Activated CD8-positive, alpha-beta memory T cell treated with anti-CD3 and anti-CD28 coated beads, Interleukin-2, amount 10 ng/mL, durations not matched to agents 7 days and 5 days (primary cell): ENCODE measurements around the gene NUP210. TPM values are rescaled to one million over a fixed set of nuclear protein-coding genes. Genes with fewer than 3 reads are reported as not detected.
"Not testable (repeated sequence)": the region's sequence is repeated elsewhere in the genome, so short reads cannot be mapped to it uniquely, and the experiment has no call there.

Source experiments
- ATAC-seq: fragments of 150-1000 bp; cut with Tn5 transposase; one replicate; pipeline ENCODE4 v1.10.0; 2021; ENCODE audit warnings: moderate library complexity
- CTCF ChIA-PET: fragments of 350-600 bp; sonication (Branson Sonifier 250); formaldehyde crosslinking; loops from one replicate; lab custom pipeline; 2021; ENCODE audit warnings: antibody characterized with exemption; lab: Charles Lee
- DNase-seq: peaks from one replicate; pipeline ENCODE4 v3.0.0-alpha.2; 2020
- H3K27ac Mint-ChIP-seq: one replicate; pipeline ENCODE4 v1.8.0; 2021; ENCODE audit warnings: mild to moderate bottlenecking, mixed read lengths
- H3K27me3 Mint-ChIP-seq: one replicate; pipeline ENCODE4 v1.8.0; 2021; ENCODE audit warnings: mixed read lengths
- H3K36me3 Mint-ChIP-seq: one replicate; pipeline ENCODE4 v1.8.0; 2021; ENCODE audit warnings: mild to moderate bottlenecking, mixed read lengths
- H3K4me1 Mint-ChIP-seq: one replicate; pipeline ENCODE4 v1.8.0; 2021; ENCODE audit warnings: mixed read lengths
- H3K4me3 Mint-ChIP-seq: one replicate; pipeline ENCODE4 v1.8.0; 2021; ENCODE audit warnings: mild to moderate bottlenecking, moderate library complexity, mixed read lengths
- H3K9me3 Mint-ChIP-seq: one replicate; pipeline ENCODE4 v1.8.0; 2022; ENCODE audit warnings: low read depth, mixed read lengths
- total RNA-seq, 2 experiments: library from RNA; stranded (reverse); gene quantifications; one replicate each; pipeline ENCODE4 v1.2.3, GENCODE V29; 2021

The NUP210 gene
- total RNA-seq, 2 experiments from 2014 or later: 186 to 236 TPM

- peak overlapping the region; percentile 82 for H3K27ac Mint-ChIP-seq
- H3K4me3 Mint-ChIP-seq: peak overlapping the region; percentile 80
- peaks cover 22% of the 10 kb centered on the region for H3K4me1 Mint-ChIP-seq
- H3K36me3 Mint-ChIP-seq: no peaks in the 10 kb centered on the region
- no peaks in the 10 kb centered on the region for H3K9me3 Mint-ChIP-seq
- ATAC-seq: peak; percentile 21
- CTCF ChIA-PET: interaction anchor here (0.7 to 6.2 kb wide), 44 partner anchors 8 to 585 kb away, joined by 3 to 89 read pairs (median 5); partner anchors contain the start of genes HDAC11 and NUP210
- H3K27me3 Mint-ChIP-seq: no peaks in the 10 kb centered on the region
- peak; percentile 60 for DNase-seq
Measured at GRCh38 chr3:13452490-13453335, 32.6 kb upstream of the NUP210 start.

GRCh38 chr3:13451301-13451673 lies 31.2 kb upstream of the NUP210 start:
- Mint-ChIP-seq H3K9me3 (no peaks in the 10 kb centered on the region), H3K27ac (peak overlapping the region; percentile 82), H3K4me1 (peaks cover 22% of the 10 kb centered on the region), H3K36me3 (no peaks in the 10 kb centered on the region), H3K27me3 (no peaks in the 10 kb centered on the region), H3K4me3 (peak overlapping the region; percentile 80)
- DNase-seq (no peak), ATAC-seq (peak; percentile 26)
- CTCF ChIA-PET: interaction anchor here (0.8 to 6.2 kb wide), 24 partner anchors 11 to 439 kb away, joined by 3 to 89 read pairs (median 6); partner anchors contain the start of genes HDAC11 and NUP210

- DNase-seq, H3K9me3 Mint-ChIP-seq, H3K4me1 Mint-ChIP-seq, H3K27me3 Mint-ChIP-seq, CTCF ChIA-PET, H3K36me3 Mint-ChIP-seq, H3K27ac Mint-ChIP-seq, ATAC-seq, H3K4me3 Mint-ChIP-seq: not testable (repeated sequence)
Measured at GRCh38 chr3:13442882-13443281, 22.8 kb upstream of the NUP210 start.

GRCh38 chr3:13440204-13440817 lies 20.2 kb upstream of the NUP210 start:
- H3K9me3 Mint-ChIP-seq: no peaks in the 10 kb centered on the region
- CTCF ChIA-PET: interaction anchor here (1.1 kb wide), 1 partner anchor 20 kb away, joined by 3 read pairs; the partner anchor contains the start of gene NUP210
- no peaks in the 10 kb centered on the region for H3K4me1 Mint-ChIP-seq
- ATAC-seq: no peak
- H3K27me3 Mint-ChIP-seq: peaks cover 15% of the 10 kb centered on the region
- DNase-seq: no peak
- H3K27ac Mint-ChIP-seq: no peak overlapping the region
- H3K36me3 Mint-ChIP-seq: no peaks in the 10 kb centered on the region
- H3K4me3 Mint-ChIP-seq: no peak overlapping the region

- H3K27ac Mint-ChIP-seq, DNase-seq, H3K4me1 Mint-ChIP-seq, H3K4me3 Mint-ChIP-seq, H3K36me3 Mint-ChIP-seq, H3K9me3 Mint-ChIP-seq, CTCF ChIA-PET, ATAC-seq: not testable (repeated sequence)
- peaks cover 23% of the 10 kb centered on the region for H3K27me3 Mint-ChIP-seq
Measured at GRCh38 chr3:13436213-13436612, 16.1 kb upstream of the NUP210 start.

GRCh38 chr3:13433912-13434311 lies 13.8 kb upstream of the NUP210 start:
- CTCF ChIA-PET: interaction anchor here (1.2 kb wide), 1 partner anchor 18 kb away, joined by 3 read pairs; no protein-coding TSS in a partner anchor

GRCh38 chr3:13432093-13432492 lies 12.0 kb upstream of the NUP210 start:
- peaks cover 11% of the 10 kb centered on the region for H3K4me1 Mint-ChIP-seq
- no peak for DNase-seq
- CTCF ChIA-PET: no interaction called here

More at GRCh38 chr3:13433912-13434311, 13.8 kb upstream of the NUP210 start:
- H3K4me1 Mint-ChIP-seq: peaks cover 3% of the 10 kb centered on the region
- no peak overlapping the region for H3K4me3 Mint-ChIP-seq
- no peak overlapping the region for H3K27ac Mint-ChIP-seq
- peaks cover 3% of the 10 kb centered on the region for H3K36me3 Mint-ChIP-seq
- H3K27me3 Mint-ChIP-seq: peaks cover 23% of the 10 kb centered on the region
- no peak for DNase-seq
- no peaks in the 10 kb centered on the region for H3K9me3 Mint-ChIP-seq
- ATAC-seq: no peak

GRCh38 chr3:13430411-13430875 lies 10.3 kb upstream of the NUP210 start:
- peaks cover 15% of the 10 kb centered on the region for H3K4me1 Mint-ChIP-seq
- CTCF ChIA-PET: interaction anchor here (2.6 kb wide), 1 partner anchor 14 kb away, joined by 7 read pairs; no protein-coding TSS in a partner anchor
- not testable (repeated sequence) for ATAC-seq, H3K36me3 Mint-ChIP-seq, H3K27me3 Mint-ChIP-seq, H3K27ac Mint-ChIP-seq, H3K4me3 Mint-ChIP-seq, H3K9me3 Mint-ChIP-seq, DNase-seq

More at GRCh38 chr3:13432093-13432492, 12.0 kb upstream of the NUP210 start:
- Mint-ChIP-seq H3K4me3 (no peak overlapping the region), H3K9me3 (no peaks in the 10 kb centered on the region), H3K27ac (no peak overlapping the region), H3K27me3 (peaks cover 20% of the 10 kb centered on the region), H3K36me3 (peaks cover 3% of the 10 kb centered on the region)
- ATAC-seq: no peak

- Mint-ChIP-seq H3K4me1 (peaks cover 21% of the 10 kb centered on the region), H3K9me3 (no peaks in the 10 kb centered on the region), H3K4me3 (no peak overlapping the region), H3K27me3 (peaks cover 7% of the 10 kb centered on the region), H3K27ac (no peak overlapping the region), H3K36me3 (peaks cover 3% of the 10 kb centered on the region)
- ATAC-seq (no peak), DNase-seq (no peak)
- CTCF ChIA-PET: interaction anchor here (1.9 to 3.1 kb wide), 3 partner anchors 13 to 22 kb away, joined by 7 to 18 read pairs (median 7); no protein-coding TSS in a partner anchor
Measured at GRCh38 chr3:13429631-13430291, 9.6 kb upstream of the NUP210 start.

GRCh38 chr3:13428678-13429077 lies 8.6 kb upstream of the NUP210 start:
- H3K4me3 Mint-ChIP-seq, H3K9me3 Mint-ChIP-seq, H3K27me3 Mint-ChIP-seq, H3K36me3 Mint-ChIP-seq, ATAC-seq, DNase-seq: not testable (repeated sequence)
- H3K27ac Mint-ChIP-seq: peak overlapping the region; percentile 67
- peaks cover 21% of the 10 kb centered on the region for H3K4me1 Mint-ChIP-seq
- CTCF ChIA-PET: interaction anchor here (0.7 to 3.1 kb wide), 5 partner anchors 10 to 23 kb away, joined by 3 to 18 read pairs (median 7); no protein-coding TSS in a partner anchor

GRCh38 chr3:13427662-13428603 lies 7.8 kb upstream of the NUP210 start:
- CTCF ChIA-PET: interaction anchor here (0.7 to 3.1 kb wide), 6 partner anchors 9 to 36 kb away, joined by 3 to 18 read pairs (median 5); no protein-coding TSS in a partner anchor
- Mint-ChIP-seq H3K27ac (peak overlapping the region; percentile 67), H3K9me3 (no peaks in the 10 kb centered on the region), H3K4me3 (no peak overlapping the region), H3K36me3 (peaks cover 3% of the 10 kb centered on the region), H3K4me1 (peaks cover 21% of the 10 kb centered on the region), H3K27me3 (no peaks in the 10 kb centered on the region)
- DNase-seq: no peak
- peak; percentile 84 for ATAC-seq

- no peak overlapping the region for H3K27ac Mint-ChIP-seq
- H3K27me3 Mint-ChIP-seq: no peaks in the 10 kb centered on the region
- H3K36me3 Mint-ChIP-seq: peaks cover 3% of the 10 kb centered on the region
- ATAC-seq (no peak), DNase-seq (no peak)
- H3K4me1 Mint-ChIP-seq: peaks cover 29% of the 10 kb centered on the region
- H3K4me3 Mint-ChIP-seq: no peak overlapping the region
- no peaks in the 10 kb centered on the region for H3K9me3 Mint-ChIP-seq
- CTCF ChIA-PET: interaction anchor here (1.0 to 3.1 kb wide), 3 partner anchors 9 to 35 kb away, joined by 3 to 18 read pairs (median 4); no protein-coding TSS in a partner anchor
Measured at GRCh38 chr3:13426591-13426990, 6.5 kb upstream of the NUP210 start.
